ENCODE data around the gene AGFG2. TPM values are rescaled to one million over a fixed set of nuclear protein-coding genes. Genes with fewer than 3 reads are reported as not detected.
"Not testable (repeated sequence)": the region's sequence is repeated elsewhere in the genome, so short reads cannot be mapped to it uniquely, and the experiment has no call there.

AGFG2 gene
- polyA plus RNA-seq, 3 donors, result 10.4 to 12.1 (median 10.4) TPM

DNA sequence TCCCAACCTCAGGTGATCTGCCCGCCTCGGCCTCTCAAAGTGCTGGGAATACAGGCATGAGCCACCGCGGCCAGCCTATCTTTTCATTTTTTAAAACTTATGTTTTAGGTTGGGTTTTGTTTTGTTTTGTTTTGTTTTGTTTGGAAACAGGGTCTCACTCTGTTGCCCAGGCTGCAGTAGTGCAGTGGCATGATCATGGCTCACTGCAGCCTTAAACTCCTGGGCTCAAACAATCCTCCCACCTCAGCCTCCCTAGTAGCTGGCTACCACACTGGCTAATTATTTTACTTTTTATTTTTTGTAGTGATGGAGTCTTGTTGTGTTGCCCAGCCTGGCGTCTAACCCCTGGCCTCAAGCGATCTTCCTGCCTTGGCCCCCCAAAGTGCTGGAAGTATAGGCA, 19.4 kb upstream of the AGFG2 start:
- no peak for DNase-seq (ENCODE audit: low read depth in 3 of 3, low spot score in 2 of 3)

DNA sequence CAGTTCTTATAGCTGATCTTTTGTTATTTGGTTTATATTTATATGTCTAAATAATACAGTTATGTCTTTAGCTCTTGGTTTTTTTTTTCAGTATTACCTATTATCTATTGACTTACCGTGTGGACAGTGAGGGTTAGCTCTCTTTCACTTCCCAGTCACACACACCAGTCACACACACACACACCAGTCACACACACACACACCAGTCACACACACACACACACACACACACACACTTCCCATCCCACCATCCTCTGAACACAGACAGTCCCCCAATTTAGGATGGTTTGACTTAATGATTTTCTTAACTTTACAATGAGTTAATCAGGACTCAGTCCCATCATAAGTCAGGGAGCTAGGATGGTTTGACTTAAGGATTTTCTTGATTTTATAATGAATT, 18.9 kb upstream of the AGFG2 start:
- DNase-seq (ENCODE audit: low read depth in 3 of 3, low spot score in 2 of 3), result no peak

DNA sequence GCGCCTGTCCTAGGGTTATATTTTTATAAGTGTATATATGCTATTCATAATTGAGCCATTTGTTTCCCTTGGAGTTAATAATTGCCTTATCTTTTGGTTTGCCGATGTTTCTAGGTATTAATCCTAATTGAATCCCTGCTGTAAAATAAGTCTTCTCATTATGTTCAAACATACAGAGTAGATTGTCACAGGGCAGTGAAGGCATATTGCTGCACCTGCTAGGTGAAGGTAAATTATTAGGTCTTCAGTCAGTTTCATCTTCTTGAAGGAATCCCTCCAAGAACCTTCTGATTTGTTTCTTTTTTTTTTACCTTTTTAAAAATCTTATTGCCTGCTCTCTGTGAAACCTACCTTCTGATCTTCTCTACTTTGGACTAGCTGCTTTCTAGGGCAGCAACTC, 17.9 kb upstream of the AGFG2 start:
- DNase-seq (ENCODE audit: low read depth in 3 of 3, low spot score in 2 of 3), result no peak

DNA sequence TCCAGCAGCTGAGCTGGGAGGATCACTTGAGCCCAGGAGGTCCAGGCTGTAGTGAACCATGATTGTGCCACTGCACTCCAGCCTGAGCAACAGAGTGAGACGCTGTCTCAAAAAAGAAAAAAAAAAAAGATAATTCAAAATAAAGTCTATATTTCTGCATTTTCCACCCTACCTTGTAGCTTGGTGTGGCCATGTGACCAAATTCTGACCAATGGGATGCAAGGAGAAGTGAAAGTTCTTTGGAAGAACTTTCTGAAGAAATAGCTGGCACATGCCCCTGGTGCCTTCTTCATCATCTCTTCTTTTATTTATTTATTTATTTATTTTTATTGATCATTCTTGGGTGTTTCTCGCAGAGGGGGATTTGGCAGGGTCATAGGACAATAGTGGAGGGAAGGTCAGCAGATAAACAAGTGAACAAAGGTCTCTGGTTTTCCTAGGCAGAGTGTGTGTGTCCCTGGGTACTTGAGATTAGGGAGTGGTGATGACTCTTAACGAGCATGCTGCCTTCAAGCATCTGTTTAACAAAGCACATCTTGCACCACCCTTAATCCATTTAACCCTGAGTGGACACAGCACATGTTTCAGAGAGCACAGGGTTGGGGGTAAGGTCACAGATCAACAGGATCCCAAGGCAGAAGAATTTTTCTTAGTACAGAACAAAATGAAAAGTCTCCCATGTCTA, 17.0 kb upstream of the AGFG2 start:
- not testable (repeated sequence) for DNase-seq (ENCODE audit: low read depth in 3 of 3, low spot score in 2 of 3)

DNA sequence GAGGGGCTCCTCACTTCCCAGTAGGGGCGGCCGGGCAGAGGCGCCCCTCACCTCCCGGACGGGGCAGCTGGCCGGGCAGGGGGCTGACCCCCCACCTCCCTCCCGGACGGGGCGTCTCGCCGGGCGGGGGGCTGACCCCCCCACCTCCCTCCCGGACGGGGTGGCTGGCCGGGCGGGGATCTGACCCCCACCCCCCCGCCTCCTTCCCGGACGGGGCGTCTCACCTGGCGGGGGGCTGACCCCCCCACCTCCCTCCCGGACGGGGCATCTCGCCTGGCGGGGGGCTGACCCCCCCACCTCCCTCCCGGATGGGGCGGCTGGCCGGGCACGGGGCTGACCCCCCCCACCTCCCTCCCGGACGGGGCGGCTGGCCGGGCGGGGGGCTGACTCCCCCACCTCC, 15.8 kb upstream of the AGFG2 start:
- DNase-seq (ENCODE audit: low read depth in 3 of 3, low spot score in 2 of 3), result not testable (repeated sequence)

DNA sequence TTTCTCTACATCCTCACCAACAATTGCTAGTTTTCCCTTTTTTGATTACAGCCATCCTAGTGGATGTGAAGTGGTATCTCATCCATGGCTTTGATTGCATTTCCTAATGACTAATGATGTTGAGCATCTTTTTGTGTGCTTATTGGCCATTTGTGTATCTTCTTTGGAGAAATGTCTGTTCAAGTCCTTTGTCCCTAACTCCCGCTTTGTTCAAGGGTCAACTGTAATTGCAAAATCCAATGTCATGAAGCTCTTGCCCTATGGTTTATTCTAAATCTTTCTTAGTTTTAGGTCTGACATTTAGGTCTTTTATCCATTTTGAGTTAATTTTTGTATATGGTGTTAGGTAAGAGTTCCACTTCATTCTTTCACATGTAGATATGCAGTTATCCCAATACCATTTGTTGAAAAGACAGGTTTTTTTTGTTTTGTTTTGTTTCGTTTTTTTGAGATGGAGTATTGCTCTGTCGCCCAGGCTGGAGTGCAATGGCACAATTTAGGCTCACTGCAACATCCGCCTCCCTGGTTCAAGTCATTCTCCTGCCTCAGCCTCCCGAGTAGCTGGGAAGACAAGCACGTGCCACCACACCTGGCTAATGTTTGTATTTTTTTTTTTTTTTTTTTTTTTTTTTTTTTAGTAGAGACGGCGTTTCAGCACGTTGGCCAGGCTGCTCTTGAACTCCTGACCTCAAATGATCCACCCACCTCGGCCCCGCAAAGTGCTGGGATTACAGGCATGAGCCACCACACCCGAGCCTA, 10.7 kb upstream of the AGFG2 start:
- DNase-seq (ENCODE audit: low read depth in 3 of 3, low spot score in 2 of 3), result not testable (repeated sequence)

DNA sequence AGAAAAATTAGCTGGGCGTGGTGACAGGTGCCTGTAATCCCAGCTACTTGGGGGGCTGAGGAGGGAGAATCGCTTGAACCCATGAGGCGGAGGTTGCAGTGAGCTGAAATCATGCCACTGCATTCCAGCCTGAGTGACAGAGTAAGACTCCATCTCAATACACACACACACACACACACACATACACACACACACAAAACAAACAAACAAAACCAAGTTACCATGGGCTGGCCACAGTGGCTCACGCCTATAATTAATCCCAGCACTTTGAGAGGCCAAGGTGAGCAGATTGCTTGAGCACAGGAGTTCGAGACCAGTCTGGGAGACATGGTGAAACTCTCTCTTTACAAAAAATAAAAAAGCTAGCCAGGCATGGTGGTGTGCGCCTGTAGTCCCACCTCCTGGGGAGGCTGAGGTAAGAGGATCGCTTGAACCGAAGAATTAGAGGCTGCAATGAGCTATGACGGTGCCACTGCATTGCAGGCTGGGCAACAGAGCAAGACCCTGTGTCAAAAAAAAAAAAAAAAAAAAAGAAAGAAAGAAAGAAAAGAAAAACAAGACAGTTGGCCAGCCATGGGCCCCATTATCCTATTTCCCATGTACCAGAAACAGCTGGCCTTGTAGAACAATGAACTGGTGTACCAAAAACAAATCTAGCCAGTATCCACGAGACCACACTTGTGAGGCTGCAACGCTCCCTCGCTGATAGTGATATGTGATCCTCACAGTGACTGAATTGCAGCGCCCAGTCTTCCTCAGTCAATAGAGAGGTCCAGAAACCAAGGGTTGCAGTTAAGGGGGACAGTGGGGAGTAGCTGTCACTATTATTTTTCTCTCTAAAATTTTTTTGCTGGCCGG, 6.6 kb upstream of the AGFG2 start:
- DNase-seq (ENCODE audit: low read depth in 3 of 3, low spot score in 2 of 3), result no peak

DNA sequence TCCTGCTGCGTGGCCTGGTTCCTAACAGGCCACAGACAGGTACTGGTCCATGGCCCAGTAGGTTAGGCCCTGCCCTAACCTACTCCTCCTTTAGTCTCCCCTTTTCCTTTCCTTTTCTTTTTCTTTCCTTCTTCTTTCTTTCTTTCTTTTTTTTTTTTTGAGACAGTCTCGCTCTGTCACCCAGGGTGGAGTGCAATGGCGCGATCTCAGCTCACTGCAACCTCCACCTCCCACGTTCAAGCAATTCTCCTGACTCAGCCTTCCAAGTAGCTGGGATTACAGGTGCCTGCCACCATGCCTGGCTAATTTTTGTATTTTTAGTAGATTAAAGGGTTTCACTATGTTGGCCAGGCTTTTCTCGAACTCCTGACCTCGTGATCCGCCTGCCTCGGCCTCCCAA, 3.0 kb upstream of the AGFG2 start:
- DNase-seq (ENCODE audit: low read depth in 3 of 3, low spot score in 2 of 3), result not testable (repeated sequence)

DNA sequence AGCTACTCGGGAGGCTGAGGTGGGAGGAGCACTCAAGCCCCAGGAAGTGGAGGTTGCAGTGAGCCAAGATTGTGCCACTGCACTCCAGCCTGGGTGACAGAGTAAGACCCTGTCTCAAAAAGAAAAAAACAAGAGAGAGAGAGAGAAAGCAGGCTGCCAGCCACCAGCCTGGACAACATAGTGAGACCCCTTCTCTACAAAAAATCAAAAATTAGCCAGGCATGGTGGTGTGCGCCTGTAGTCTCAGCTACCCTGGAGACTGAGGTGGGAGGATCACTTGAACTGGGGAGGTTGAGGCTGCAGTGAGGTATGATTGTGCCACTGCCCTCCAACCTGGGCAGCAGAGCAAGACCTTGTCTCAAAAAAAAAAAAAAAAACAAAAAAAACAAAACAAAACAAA, 2.3 kb upstream of the AGFG2 start:
- not testable (repeated sequence) for DNase-seq (ENCODE audit: low read depth in 3 of 3, low spot score in 2 of 3)

DNA sequence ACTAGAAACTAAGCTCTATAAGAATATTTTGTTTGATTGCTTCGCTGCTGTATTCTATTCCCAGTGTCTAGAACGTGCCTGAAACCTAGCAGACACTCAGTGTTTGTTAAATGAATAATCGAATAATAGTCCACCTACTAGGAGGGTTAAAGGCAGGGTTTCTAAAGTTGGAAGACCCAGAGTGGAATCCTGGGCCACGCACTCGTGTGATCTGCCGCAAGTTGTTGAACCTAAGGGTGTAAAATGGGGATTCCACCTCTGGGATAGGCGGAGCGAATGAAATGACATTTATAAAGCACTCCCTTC, 702 bp upstream of the AGFG2 start:
- no peak for DNase-seq (ENCODE audit: low read depth in 3 of 3, low spot score in 2 of 3)

DNA sequence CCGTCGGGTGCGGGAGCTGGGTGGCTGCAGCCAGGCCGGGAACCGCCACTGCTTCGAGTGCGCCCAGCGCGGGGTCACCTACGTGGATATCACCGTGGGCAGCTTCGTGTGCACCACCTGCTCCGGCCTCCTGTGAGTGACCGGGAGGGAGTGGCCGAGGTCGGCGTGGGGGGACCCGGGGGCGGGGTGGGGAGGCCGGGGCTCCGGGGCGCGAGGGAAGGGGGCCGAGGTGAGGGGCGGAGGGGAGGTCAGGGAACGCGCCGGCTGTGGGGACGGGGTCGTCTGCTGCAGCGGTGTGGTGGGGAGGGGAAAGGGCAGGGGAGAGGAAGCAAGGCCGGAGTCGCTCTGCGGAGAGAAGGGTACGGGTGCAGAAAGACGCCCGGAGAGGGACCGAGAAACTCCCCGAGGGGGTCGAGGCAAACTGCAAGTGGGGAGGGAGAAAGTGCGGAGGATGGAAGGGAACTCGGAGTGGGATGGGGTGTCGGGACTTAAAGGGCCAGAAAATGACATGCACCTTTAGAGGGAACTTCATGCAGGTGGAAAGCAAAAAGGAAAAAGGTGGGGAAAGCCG, 518 bp downstream of the AGFG2 start:
- DNase-seq (ENCODE audit: low read depth in 3 of 3, low spot score in 2 of 3), result no peak

DNA sequence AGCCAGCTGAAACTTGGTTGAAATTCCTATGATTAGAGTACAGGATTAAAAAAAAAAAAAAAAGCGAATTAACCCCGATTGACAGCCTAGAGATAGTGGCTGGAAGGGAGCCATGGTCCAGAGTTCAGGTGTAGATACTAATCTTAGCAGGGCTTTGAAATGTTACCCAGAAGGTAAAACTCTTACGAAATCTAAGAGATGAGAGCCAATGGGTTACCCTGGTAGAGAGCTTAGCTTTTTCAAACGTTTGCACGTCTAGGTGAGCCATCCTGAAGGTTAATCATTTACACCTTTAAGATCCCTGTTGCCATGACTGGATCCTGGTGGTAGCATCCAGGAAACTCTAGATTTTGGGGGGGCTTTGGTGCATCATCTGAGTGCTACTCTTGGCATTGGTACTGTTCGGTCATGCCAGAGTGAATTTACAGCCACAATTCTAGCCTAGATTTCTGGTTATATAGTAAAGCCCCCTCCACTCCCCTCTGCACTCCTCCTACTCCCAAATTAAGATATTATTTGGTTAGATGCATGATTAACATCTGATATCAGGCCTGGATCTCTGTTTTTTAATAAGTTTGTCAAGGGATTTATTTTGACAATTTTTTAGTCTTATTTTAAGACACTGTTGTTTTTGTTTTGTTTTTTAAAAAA, 1.2 kb downstream of the AGFG2 start:
- no peak for DNase-seq (ENCODE audit: low read depth in 3 of 3, low spot score in 2 of 3)

DNA sequence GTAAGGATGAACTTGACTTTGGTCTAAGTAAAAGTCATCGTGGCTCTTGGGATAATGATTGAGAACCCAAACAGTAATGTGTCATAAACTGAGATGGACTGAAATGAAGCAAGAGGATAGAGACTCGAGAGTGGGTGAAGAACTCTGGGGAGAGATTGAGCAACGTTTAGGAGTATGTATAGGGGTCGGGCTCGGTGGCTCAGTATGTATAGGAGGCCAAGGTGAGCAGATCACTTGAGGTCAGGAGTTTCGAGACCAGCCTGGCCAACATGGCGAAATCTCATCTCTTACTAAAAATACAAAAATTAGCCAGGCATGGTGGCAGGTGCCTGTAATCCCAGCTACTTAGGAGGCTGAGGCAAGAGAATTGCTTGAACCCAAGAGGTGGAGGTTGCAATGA, 2.3 kb downstream of the AGFG2 start:
- DNase-seq (ENCODE audit: low read depth in 3 of 3, low spot score in 2 of 3), result not testable (repeated sequence)

DNA sequence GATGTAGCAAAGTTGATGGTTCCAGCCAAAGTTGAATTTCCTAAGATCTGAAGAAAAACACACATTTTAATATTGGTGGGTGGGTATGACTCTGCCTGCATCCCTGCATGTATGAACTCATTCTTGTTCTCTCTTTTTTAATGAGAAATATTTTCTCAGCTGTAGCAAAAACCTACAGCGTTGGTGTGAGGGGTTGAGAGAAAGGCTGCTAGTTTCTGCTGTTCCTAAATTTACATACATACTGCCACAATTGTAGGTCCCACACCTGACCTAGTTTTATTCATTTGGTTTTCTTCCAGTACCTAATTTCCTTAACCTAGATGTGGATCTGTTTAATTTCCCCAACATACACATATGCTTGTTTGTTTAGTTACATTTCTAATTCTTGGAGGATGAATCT, 4.6 kb downstream of the AGFG2 start:
- DNase-seq (ENCODE audit: low read depth in 3 of 3, low spot score in 2 of 3), result no peak

DNA sequence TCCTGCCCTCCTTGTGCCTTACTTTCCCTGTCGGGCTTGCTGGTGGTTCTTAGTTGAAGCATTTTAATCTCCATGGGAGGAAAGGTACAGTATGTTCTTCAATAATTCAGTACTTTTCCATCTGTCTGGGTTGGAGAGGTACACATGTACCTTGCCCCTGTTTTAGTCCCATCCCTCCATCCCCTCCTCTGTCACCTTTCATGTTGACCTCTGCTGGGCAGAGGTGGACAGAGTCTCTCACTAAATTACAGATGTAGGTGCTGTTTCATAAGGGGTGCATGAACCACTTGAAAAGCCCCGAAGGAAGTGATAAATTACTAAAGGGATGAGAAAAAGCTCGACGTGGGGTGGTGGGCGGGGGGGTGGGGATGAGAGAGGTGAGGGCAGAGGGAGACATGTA, 5.4 kb downstream of the AGFG2 start:
- no peak for DNase-seq (ENCODE audit: low read depth in 3 of 3, low spot score in 2 of 3)

DNA sequence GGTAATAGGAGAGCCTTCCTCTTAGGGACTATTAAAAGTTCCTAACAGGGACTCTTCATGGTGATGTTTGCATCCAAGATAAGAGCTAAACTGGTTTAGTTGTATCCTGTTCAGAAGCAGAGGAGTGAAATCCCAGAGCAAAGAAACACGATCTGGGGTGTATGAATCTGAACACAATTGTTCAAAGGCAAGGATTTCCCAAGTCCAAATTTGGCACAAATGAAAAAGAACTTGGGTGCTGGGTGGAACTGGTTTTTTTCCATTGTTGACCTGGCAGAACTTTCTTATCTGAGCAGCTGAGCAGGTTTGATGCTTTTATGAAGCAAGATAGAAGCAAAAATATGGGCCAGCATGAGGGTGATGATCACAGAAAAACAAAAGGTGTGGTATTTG, 6.0 kb downstream of the AGFG2 start:
- DNase-seq (ENCODE audit: low read depth in 3 of 3, low spot score in 2 of 3), result no peak

DNA sequence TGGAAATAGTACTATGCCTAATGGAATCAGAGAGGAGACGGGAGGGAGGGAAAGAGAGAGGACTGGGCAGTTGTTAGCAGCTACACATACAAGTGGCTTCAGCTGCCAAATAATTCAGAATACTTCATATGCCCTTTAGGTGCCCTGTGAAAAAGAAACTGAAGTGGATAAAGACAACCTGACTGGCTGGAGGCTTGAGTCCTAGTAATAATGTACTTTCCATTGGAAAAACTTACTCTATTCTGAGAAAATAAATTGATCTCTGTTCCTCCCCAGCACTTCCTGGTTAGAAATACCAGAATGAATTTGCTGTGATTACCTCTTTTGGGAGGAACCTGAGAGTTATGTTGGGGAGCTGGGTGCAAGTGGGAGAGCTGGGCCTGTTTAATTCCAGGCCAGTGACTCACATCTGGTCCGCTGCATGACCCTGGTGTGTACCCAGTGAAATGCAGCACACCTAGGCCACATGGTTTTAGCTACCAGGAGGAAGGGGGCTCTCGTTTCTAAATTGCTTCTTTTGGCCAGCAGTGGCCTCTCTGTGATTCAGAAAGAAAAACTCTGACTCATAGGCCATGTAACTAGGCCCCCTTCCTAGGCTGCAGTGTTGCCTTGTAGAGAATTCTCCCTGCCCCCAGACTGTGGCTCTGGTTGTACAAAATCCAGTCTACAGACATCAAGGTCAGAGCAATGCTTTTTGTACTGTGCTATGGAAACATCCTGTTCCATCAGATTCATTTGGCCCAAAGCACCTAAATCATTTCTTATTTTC, 6.5 kb downstream of the AGFG2 start:
- no peak for DNase-seq (ENCODE audit: low read depth in 3 of 3, low spot score in 2 of 3)

DNA sequence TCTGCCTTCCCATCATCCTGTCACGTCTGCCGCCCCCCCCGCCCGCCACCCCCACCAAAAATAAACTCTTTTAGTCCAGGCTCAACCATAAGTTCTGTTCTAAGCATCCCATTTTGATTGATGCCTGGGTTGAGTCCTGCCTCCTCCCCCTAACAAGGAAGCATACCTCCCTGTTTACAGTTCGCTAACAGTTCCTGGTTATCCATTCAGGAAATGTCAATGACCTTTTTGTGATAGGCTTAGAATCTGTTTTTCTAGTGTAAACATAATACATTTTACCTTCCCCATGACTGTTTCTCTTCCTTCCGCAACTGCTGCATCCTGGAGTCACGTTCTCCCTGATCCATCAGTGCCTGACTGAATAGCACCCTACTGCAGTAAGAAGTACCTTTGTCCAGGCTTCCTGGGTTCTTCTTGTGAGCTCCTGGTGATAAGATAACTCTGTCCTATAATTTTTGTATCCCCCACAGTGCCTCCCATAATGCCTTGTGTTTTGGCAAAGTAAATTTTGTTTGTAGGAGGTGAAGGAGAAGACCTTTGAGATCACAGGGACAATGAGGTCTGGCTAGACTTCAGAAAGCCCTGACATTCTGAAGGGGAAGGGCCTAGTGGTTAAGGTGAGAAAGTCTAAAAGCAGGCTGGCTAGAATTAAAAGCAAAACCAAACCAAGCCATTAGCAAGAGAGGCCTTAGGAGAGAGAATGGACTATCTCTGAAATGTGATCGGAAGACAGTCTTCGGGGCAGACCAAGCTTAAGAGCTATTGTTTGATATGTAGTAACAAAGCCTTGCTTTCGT, 7.3 kb downstream of the AGFG2 start:
- no peak for DNase-seq (ENCODE audit: low read depth in 3 of 3, low spot score in 2 of 3)

Data from right renal cortex interstitium (tissue), 3 donors.